ENCODE results near the gene PLEK2. TPM values are rescaled to one million over a fixed set of nuclear protein-coding genes. Genes with fewer than 3 reads are reported as not detected.

PLEK2 gene
- total and polyA plus RNA-seq, 2 of the 13 experiments (the other 11 are each of a cell fraction or from before 2014, with no cell fraction given) = 0.26 to 1.5 TPM

GRCh38 chr14:67441672-67442071 is 29.7 kb upstream of the PLEK2 start:
- in situ Hi-C loops (cut with HindIII; ENCODE audit: extremely low pct_ligation_motif_present, low pct_unique_long_range_greater_than_20kb) = no loop called here
- peaks cover 2 to 6% of the 10 kb centered on the region in 2 experiments; a peak in 3 of 5 replicates for H3K27me3 ChIP-seq (ENCODE audit: control insufficient read depth in 1 of 2, insufficient read depth in 2 of 2, low read length in 2 of 2)
- no peak overlapping the region for H2AFZ ChIP-seq (ENCODE audit: low read length)
- ChIA-PET POLR2A (no interaction called here), CTCF (ENCODE audit: low intra/inter-chr PET ratio, low total read pairs) (no interaction called here)
- no peaks in the 10 kb centered on the region for H3K9me3 ChIP-seq (ENCODE audit: low read length)
- ATAC-seq (no peak), FAIRE-seq (no peak), DNase-seq (ENCODE audit: low spot score) (no peak)
- H3K79me2 ChIP-seq (ENCODE audit: insufficient read depth, low read length) = no peaks in the 10 kb centered on the region
- no peak overlapping the region for H3K4me2 ChIP-seq (ENCODE audit: low read depth, low read length)
- H3K27ac ChIP-seq (ENCODE audit: extremely low read length, insufficient read depth, low read length) = no peak overlapping the region
- TF ChIP-seq NONO (IDR thresholded peaks at IDR 0.05) (no peak), NONO (CRISPR knock-in tag; conservative IDR thresholded peaks at IDR 0.05) (no peak), NFATC3 (CRISPR knock-in tag; IDR thresholded peaks at IDR 0.05) (no peak), CENPX (CRISPR knock-in tag; IDR thresholded peaks at IDR 0.05) (no peak)
- TF ChIP-seq, protein P1, sequence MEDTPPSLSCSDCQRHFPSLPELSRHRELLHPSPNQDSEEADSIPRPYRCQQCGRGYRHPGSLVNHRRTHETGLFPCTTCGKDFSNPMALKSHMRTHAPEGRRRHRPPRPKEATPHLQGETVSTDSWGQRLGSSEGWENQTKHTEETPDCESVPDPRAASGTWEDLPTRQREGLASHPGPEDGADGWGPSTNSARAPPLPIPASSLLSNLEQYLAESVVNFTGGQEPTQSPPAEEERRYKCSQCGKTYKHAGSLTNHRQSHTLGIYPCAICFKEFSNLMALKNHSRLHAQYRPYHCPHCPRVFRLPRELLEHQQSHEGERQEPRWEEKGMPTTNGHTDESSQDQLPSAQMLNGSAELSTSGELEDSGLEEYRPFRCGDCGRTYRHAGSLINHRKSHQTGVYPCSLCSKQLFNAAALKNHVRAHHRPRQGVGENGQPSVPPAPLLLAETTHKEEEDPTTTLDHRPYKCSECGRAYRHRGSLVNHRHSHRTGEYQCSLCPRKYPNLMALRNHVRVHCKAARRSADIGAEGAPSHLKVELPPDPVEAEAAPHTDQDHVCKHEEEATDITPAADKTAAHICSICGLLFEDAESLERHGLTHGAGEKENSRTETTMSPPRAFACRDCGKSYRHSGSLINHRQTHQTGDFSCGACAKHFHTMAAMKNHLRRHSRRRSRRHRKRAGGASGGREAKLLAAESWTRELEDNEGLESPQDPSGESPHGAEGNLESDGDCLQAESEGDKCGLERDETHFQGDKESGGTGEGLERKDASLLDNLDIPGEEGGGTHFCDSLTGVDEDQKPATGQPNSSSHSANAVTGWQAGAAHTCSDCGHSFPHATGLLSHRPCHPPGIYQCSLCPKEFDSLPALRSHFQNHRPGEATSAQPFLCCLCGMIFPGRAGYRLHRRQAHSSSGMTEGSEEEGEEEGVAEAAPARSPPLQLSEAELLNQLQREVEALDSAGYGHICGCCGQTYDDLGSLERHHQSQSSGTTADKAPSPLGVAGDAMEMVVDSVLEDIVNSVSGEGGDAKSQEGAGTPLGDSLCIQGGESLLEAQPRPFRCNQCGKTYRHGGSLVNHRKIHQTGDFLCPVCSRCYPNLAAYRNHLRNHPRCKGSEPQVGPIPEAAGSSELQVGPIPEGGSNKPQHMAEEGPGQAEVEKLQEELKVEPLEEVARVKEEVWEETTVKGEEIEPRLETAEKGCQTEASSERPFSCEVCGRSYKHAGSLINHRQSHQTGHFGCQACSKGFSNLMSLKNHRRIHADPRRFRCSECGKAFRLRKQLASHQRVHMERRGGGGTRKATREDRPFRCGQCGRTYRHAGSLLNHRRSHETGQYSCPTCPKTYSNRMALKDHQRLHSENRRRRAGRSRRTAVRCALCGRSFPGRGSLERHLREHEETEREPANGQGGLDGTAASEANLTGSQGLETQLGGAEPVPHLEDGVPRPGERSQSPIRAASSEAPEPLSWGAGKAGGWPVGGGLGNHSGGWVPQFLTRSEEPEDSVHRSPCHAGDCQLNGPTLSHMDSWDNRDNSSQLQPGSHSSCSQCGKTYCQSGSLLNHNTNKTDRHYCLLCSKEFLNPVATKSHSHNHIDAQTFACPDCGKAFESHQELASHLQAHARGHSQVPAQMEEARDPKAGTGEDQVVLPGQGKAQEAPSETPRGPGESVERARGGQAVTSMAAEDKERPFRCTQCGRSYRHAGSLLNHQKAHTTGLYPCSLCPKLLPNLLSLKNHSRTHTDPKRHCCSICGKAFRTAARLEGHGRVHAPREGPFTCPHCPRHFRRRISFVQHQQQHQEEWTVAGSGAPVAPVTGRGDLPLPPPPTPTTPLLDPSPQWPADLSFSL (CRISPR knock-in tag; IDR thresholded peaks at IDR 0.05) = no peak
- H3K9ac ChIP-seq (ENCODE audit: insufficient read depth, low read depth, low read length) = no peak overlapping the region
- H3K4me1 ChIP-seq (ENCODE audit: insufficient read depth, low read length) = peaks cover 46% of the 10 kb centered on the region
- WGBS (ENCODE audit: low lambda C conversion rate) = under 1% methylated on average over 3 of the region's 8 CpGs
- intact Hi-C loops (cut with micrococcal nuclease; ENCODE audit: unreplicated experiment) = no loop called here
- H3K36me3 ChIP-seq (replicated peaks in 1 of 2; ENCODE audit: control insufficient read depth in 1 of 2, insufficient read depth in 2 of 2, low read length in 2 of 2) = no peaks in the 10 kb centered on the region
- no peaks in the 10 kb centered on the region for H4K20me1 ChIP-seq (ENCODE audit: insufficient read depth, low read length)
- H3K4me3 ChIP-seq (replicated peaks in 1 of 3; ENCODE audit: insufficient read depth in 1 of 3, low read depth in 2 of 3, low read length in 3 of 3) = no peak overlapping the region
- BruUV-seq (replicated peaks) = no TSS peak
